GM20000 (cell line): ENCODE measurements around the gene CMBL.

ENCODE experiments used
- DNase-seq: peaks from one replicate; pipeline ENCODE4 v3.0.0; 2012; ENCODE audit warnings: low spot score
- CTCF ChIP-seq: IDR thresholded peaks from 2 replicates; pipeline ENCODE4 v1.5.1; 2012; ENCODE audit warnings: mild to moderate bottlenecking, control low read depth; ENCODE audit errors: extremely low read depth, missing control alignments

Gene CMBL

DNA sequence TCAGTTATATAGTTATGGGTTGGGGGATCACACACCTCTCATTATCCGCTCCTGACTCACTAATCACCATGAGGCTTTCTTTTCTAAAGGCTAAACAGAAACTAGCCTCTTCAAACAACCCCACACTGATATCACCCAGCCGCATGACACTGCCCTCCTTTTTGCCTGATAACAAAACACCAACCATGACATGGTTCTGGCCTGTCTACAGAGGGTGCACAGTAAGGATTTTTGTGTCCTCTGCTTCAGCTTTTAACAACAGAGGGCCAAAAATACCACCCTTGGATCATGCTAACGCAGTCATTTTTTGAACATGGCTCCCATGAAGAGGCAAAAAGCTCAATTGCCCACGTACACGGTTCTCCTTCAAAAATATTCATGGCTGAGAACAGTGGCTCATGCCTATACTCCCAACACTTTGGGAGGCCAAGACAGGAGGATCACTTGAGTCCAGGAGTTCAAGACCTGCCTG is 4.0 kb downstream of the CMBL start:
- DNase-seq: no peak
- no peak for TF ChIP-seq CTCF

- TF ChIP-seq CTCF: no peak
- DNase-seq: no peak
Observed at GRCh38 chr5:10303201-10303600, 4.5 kb downstream of the CMBL start.

GRCh38 chr5:10301842-10302610 is 5.7 kb downstream of the CMBL start:
- no peak for TF ChIP-seq CTCF
- no peak for DNase-seq

DNA sequence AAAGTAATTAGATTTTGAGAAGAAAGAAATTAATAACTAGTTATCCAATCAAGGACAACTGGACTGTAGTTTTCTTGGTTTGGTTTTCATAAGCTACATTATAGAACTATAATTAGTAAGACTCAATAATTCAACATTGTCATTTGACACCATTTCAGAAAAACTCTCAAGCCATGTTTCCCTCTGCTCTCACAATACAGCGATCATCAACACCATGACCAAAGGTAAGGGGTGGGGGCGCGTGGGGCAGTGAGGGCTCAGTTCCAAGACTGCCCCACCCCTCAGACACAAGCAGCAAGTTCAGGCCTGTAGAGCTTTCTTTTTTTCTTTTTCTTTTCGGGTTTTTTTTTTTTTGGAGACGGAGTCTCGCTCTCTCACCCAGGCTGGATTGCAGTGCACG is 6.4 kb downstream of the CMBL start:
- TF ChIP-seq CTCF: no peak
- no peak for DNase-seq

DNA sequence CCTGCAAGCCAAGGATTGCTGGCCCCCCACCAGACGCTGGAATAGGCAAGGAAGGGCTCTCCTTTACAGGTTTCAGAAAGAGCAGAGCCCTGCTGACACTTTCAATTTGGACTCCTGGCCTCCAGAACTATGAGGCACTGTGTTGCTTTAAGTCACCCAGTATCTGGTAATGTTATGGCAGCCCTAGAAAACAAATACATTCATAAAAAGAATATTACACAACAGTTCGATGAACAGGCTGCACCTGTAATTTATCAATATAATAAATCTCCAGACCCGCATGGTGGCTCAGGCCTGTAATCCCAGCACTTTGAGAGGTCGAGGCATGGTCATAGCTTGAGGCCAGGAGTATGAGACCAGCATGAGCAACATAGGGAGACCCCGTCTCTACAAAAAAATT is 7.5 kb downstream of the CMBL start:
- no peak for DNase-seq
- TF ChIP-seq CTCF: no peak

DNA sequence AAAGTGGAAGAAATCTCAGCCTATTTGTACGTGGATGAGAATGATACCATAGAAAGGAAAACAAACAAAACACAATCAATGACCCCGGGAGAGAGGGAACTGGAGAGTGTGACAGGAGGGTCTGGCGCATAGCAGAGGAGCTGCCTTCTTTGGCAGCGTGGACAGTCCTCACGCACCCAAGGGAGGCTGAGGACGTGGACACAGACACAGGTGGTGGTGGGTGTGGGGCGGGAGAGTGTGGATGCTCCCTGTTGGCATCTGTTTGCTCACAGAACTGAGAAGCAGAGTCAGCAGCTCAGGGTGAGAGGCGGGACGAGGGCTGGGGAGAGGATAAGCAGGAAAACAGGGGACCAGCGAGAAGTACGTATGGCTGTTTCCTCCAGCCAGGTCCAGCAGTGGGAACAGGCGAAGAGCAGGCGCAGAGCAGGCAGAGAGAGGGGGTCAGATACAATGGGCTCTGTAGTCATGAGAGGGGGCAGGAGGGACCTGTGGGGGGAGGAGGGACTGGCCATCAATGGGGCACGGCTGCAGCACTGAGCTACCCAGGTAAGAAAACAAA is 10.0 kb downstream of the CMBL start:
- DNase-seq: no peak
- TF ChIP-seq CTCF: no peak

GRCh38 chr5:10295619-10296326 is 11.9 kb downstream of the CMBL start:
- TF ChIP-seq CTCF: no peak
- DNase-seq: no peak
